HEK293T (cell line): ENCODE measurements around the gene RAD51C.

ENCODE experiments used
- FOXM1 ChIP-seq: fragments of 450-650 bp; IDR thresholded peaks from 2 replicates; pipeline ENCODE4 v1.6.1; 2017; ENCODE audit warnings: mild to moderate bottlenecking, borderline replicate concordance
- HDGF ChIP-seq: fragments of 450-650 bp; IDR thresholded peaks from 2 replicates; pipeline ENCODE4 v1.6.1; 2017; ENCODE audit warnings: antibody characterized with exemption, borderline replicate concordance
- SP1 ChIP-seq: fragments of 450-650 bp; IDR thresholded peaks from 2 replicates; pipeline ENCODE4 v1.6.1; 2017

DNA sequence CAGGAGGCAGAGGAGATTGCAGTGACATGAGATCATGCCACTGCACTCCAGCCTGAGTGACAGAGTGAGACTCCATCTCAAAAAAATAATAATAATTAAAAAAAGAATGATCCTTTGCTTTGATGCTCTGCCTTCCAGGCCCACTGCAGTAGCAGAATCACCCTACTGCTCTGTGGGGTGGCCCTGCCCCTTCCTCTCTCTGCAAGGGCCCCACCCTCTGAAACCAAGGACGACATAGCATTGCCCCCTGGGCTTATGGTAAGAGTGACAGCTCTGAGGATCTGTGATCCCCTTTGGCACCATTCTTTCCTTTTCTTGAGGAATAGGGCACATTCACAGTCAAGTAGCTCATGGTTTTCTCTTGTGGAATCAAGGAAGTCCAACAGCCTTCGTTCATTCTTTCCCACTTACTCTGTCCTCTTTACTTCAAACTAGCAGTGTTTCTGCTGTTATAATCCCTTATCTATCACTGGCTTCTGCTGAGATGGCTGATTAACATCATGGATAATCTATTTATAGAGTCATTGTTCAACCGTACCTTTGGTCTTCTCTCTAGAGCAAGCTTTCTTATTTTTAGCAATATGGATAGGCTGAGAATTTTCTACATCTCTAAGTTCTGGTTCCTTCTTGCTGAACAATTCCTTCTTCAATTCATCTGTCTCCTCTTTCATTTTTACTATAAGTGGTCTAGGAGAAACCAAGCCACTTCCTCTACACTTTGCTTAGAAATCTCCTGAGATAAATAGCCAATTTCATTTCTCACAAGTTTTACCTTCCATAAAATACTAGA, 14.1 kb downstream of the RAD51C start:
- no peak for TF ChIP-seq HDGF
- TF ChIP-seq FOXM1 = no peak
- TF ChIP-seq SP1 = no peak
